Endothelial cell of umbilical vein (primary cell): ENCODE data around the gene SEC11A. TPM values are rescaled to one million over a fixed set of nuclear protein-coding genes. Genes with fewer than 3 reads are reported as not detected.
A peak's percentile ranks its signal among the peaks of the same experiment; 100 is the strongest.

Experiments used
- BruUV-seq: library from RNA; stranded (reverse); fragments of 400-500 nt; replicated peaks from 2 replicates; lab custom pipeline; 2021; lab: Mats Ljungman, UMichigan
- CTCF ChIA-PET: fragments of 300-600, 350-600 bp; sonication (Branson Sonifier 250); formaldehyde crosslinking; loops from one replicate; lab custom pipeline; 2021; ENCODE audit warnings: antibody characterized with exemption, inconsistent platforms; lab: Charles Lee
- POLR2A ChIA-PET: fragments of 300-600, 350-600 bp; sonication (Branson Sonifier 250); formaldehyde crosslinking; loops from one replicate; lab custom pipeline; 2021; ENCODE audit warnings: antibody characterized with exemption, inconsistent platforms; lab: Charles Lee
- DNase-seq: peaks from one replicate; pipeline ENCODE4 v3.0.0-alpha.2; 2011; ENCODE audit warnings: low read depth, low spot score
- FAIRE-seq: peaks from 2 replicates; lab custom pipeline; 2011; peaks lifted over from hg19 to GRCh38; lab: Jason Lieb, UNC
- H2AFZ ChIP-seq: 2 replicates; pipeline ENCODE4 v1.6.0; 2012; ENCODE audit warnings: low read depth, low read length, control low read depth, inconsistent platforms
- H3K27ac ChIP-seq: 2 replicates; pipeline ENCODE4 v1.5.1; 2011; ENCODE audit warnings: low read depth, mild to moderate bottlenecking, control low read depth, low read length, moderate library complexity; ENCODE audit not compliant: insufficient read depth
- H3K27me3 ChIP-seq, 2 experiments: 2 replicates each; pipeline versions ENCODE4 v1.6.0 to v1.6.1; 2011; ENCODE audit warnings: low read length in 2 of 2, mixed read lengths in 1 of 2; ENCODE audit not compliant: control insufficient read depth in 2 of 2, insufficient read depth in 2 of 2
- H3K36me3 ChIP-seq, 2 experiments: 2 replicates in 1 of 2; 3 replicates in 1 of 2; pipeline ENCODE4 v1.5.1; 2011; ENCODE audit warnings: low read length in 2 of 2, mild to moderate bottlenecking in 1 of 2, moderate library complexity in 1 of 2; ENCODE audit not compliant: control insufficient read depth in 2 of 2, insufficient read depth in 2 of 2; ENCODE audit errors: extremely low read depth in 1 of 2
- H3K4me1 ChIP-seq: 3 replicates; pipeline ENCODE4 v1.5.1; 2011; ENCODE audit warnings: mild to moderate bottlenecking, low read length; ENCODE audit not compliant: control insufficient read depth, insufficient read depth; ENCODE audit errors: extremely low read depth
- H3K4me2 ChIP-seq: 2 replicates; pipeline ENCODE4 v1.6.1; 2011; ENCODE audit warnings: low read length, control low read depth, mixed read lengths; ENCODE audit not compliant: insufficient read depth
- H3K4me3 ChIP-seq, 3 experiments: fragments of 200-600 bp in 1 of 3; sonication (generic), shearing (Covaris generic) in 1 of 3; replicated peaks in 1 of 3; 2 replicates each; pipeline ENCODE4 v1.5.1; 2011 to 2016; ENCODE audit warnings: control low read depth in 3 of 3, low read length in 3 of 3, mild to moderate bottlenecking in 2 of 3, inconsistent platforms in 1 of 3, low read depth in 1 of 3, moderate library complexity in 1 of 3; ENCODE audit not compliant: insufficient read depth in 1 of 3
- H3K79me2 ChIP-seq: 2 replicates; pipeline ENCODE4 v1.6.0; 2012; ENCODE audit warnings: low read length, inconsistent platforms; ENCODE audit not compliant: control insufficient read depth, insufficient read depth
- H3K9ac ChIP-seq: replicated peaks from 2 replicates; pipeline ENCODE3; 2011; ENCODE audit warnings: low read length, control low read depth; ENCODE audit not compliant: insufficient read depth; ENCODE audit errors: extremely low read depth
- H3K9me1 ChIP-seq: replicated peaks from 3 replicates; pipeline ENCODE4 v1.6.0; 2011; ENCODE audit warnings: mild to moderate bottlenecking, low read length; ENCODE audit not compliant: control insufficient read depth, insufficient read depth; ENCODE audit errors: extremely low read depth
- H3K9me3 ChIP-seq: replicated peaks from 2 replicates; pipeline ENCODE4 v1.5.1; 2012; ENCODE audit warnings: low read length, inconsistent platforms; ENCODE audit not compliant: control insufficient read depth, insufficient read depth
- H4K20me1 ChIP-seq: replicated peaks from 2 replicates; pipeline ENCODE3; 2011; ENCODE audit warnings: mild to moderate bottlenecking, low read length; ENCODE audit not compliant: control insufficient read depth, insufficient read depth; ENCODE audit errors: extremely low read depth
- FOS ChIP-seq: IDR thresholded peaks from 2 replicates; pipeline ENCODE4 v1.6.1; 2011; ENCODE audit warnings: mild to moderate bottlenecking, low read length, moderate library complexity, borderline replicate concordance; ENCODE audit not compliant: insufficient read depth
- GATA2 ChIP-seq: IDR thresholded peaks from 2 replicates; pipeline ENCODE4 v1.7.0; 2011; ENCODE audit warnings: low read depth, mild to moderate bottlenecking, moderate library complexity, mixed read lengths, low read length; ENCODE audit not compliant: insufficient read length, insufficient read depth
- JUN ChIP-seq: IDR thresholded peaks from 2 replicates; pipeline ENCODE4 v1.6.1; 2011; ENCODE audit warnings: borderline replicate concordance, low read depth; ENCODE audit not compliant: insufficient read length, insufficient read depth
- MYC ChIP-seq: IDR thresholded peaks from one replicate; pipeline ENCODE4 v1.6.1; 2011; ENCODE audit warnings: mild to moderate bottlenecking, low read depth, low read length
- POLR2A ChIP-seq: IDR thresholded peaks from 2 replicates; pipeline ENCODE4 v1.6.1; 2012; ENCODE audit warnings: low read depth, mild to moderate bottlenecking, control low read depth, low read length
- POLR2AphosphoS5 ChIP-seq: IDR thresholded peaks from 2 replicates; pipeline ENCODE4 v1.6.1; 2012; ENCODE audit warnings: low read depth, mild to moderate bottlenecking, control low read depth, low read length, moderate library complexity; ENCODE audit not compliant: insufficient read depth
- dilution Hi-C: fragments of 300-500 bp; cut with MboI; formaldehyde crosslinking; loops from one replicate; pipeline ENCODE4 v1.15.0; 2019; ENCODE audit warnings: low sequenced_read_pairs; ENCODE audit not compliant: extremely low pct_ligation_motif_present
- intact Hi-C: fragments of 100-400 bp; cut with micrococcal nuclease; formaldehyde crosslinking; loops from one replicate; pipeline ENCODE4 v1.10.0; 2022
- polyA plus RNA-seq, 4 experiments: library from polyadenylated mRNA; depleted of rRNA in 3 of 4; stranded (reverse) in 3 of 4; unstranded in 1 of 4; fragments of >200 nt; gene quantifications; 2 replicates each; pipeline versions ENCODE4 v1.2.1 to v1.2.3, GENCODE V29; 2011 to 2012; ENCODE audit warnings: missing spikeins in 1 of 4
- total RNA-seq: library from RNA; stranded (reverse); gene quantifications from 2 replicates; pipeline ENCODE4 v1.2.3, GENCODE V29; 2021
- TF ChIP-seq, protein P1 (sequence below), 2 donors: IDR thresholded peaks; 1 replicate in 1 of 2; 2 replicates in 1 of 2; pipeline ENCODE4 v1.5.1; 2011; ENCODE audit warnings: low read length in 2 of 2, mild to moderate bottlenecking in 2 of 2, moderate library complexity in 2 of 2, control low read depth in 1 of 2, inconsistent platforms in 1 of 2, low read depth in 1 of 2; ENCODE audit not compliant: insufficient read depth in 1 of 2; ENCODE audit errors: extremely low read depth in 1 of 2

The SEC11A gene
- total and polyA plus RNA-seq, 2 donors (not counting 3 experiments of a cell fraction or from before 2014, with no cell fraction given) = 189 to 204 TPM

DNA sequence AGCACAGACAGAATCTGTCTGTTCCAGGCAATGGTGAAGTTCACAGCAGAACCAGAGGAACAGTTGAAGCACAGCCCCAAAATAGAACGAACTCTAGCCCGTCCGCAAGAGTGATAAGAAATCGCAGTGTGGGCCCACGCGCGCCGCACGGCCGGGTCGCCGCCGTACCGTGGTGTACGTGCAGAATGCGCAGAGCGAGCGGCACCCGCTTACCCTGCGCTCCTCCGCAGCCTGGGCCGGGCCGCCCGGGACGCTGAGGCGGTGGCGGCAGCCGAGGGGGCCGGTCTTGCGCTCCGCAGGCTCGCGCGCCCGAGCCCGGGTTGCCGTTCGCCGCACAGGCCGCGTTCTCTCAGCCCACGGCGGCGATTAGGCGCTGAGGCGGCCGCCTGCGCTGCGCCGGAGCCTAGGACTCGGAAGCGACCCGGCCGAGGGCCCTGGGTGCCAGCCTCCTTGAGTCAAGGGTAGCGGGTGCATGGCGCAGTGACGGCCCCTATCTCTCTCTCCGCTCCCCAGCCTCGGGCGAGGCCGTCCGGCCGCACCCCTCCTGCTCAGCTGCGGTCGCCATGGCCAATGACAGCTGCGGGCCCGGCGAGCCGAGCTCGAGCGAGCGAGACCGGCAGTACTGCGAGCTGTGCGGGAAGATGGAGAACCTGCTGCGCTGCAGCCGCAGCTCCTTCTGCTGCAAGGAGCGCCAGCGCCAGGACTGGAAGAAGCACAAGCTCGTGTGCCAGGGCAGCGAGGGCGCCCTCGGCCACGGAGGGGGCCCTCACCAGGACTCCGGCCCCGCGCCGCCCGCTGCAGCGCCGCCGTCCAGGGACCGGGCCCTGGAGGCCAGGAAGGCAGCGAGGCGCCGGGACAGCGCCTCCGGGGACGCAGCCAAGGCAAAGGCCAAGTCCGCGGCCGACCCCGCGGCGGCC lies 82.4 kb downstream of the SEC11A start:
- Histone ChIP-seq H3K9me3 (no peaks in the 10 kb centered on the region), H3K4me1 (peaks cover 26% of the 10 kb centered on the region), H3K4me2 (peak overlapping the region; percentile 90), H3K9me1 (no peaks in the 10 kb centered on the region), H4K20me1 (no peaks in the 10 kb centered on the region), H3K36me3 (peaks cover 0 to 2% of the 10 kb centered on the region in 2 experiments), H3K27me3 (no peaks in the 10 kb centered on the region), H3K27ac (peak overlapping the region; percentile 28), H2AFZ (peak overlapping the region; percentile 51), H3K9ac (peak overlapping the region; percentile 67), H3K4me3 (peak overlapping the region; percentile 44 to 66 (median 46)), H3K79me2 (peaks cover 12% of the 10 kb centered on the region)
- intact Hi-C loops = loop anchor here (1.0 kb wide), 1 partner anchor 21 kb away; the partner anchor contains the start of gene WDR73
- dilution Hi-C loops = no loop called here
- DNase-seq = peak; percentile 85
- no TSS peak for BruUV-seq
- FAIRE-seq = peak; percentile 80
- ChIA-PET CTCF (interaction anchor here (1.2 to 4.7 kb wide), 3 partner anchors 21 to 35 kb away, joined by 5 to 25 read pairs (median 6); partner anchors contain the start of gene WDR73), POLR2A (no interaction called here)
- TF ChIP-seq FOS (no peak), POLR2AphosphoS5 (peak; percentile 29)

DNA sequence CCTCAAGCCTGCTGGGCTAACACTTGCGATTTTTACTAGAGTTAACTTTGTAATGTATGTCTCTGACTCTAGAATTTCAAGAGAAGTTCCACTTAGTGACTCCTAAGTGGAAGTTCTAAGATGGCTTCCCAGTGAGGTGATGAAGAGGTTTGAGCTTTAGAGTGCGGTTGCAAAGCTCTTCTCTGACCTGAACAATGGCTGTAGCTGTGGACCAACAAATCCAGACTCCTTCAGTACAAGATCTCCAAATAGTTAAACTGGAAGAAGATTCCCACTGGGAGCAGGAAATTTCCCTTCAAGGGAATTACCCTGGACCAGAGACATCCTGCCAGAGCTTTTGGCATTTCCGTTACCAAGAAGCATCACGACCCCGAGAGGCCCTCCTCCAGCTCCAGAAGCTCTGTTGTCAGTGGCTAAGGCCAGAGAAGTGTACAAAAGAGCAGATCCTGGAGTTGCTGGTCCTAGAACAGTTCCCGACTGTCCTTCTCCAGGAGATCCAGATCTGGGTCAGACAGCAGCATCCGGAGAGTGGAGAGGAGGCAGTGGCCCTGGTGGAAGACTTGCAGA lies 84.2 kb downstream of the SEC11A start:
- ChIA-PET CTCF (interaction anchor here (0.6 to 4.7 kb wide), 6 partner anchors 22 to 104 kb away, joined by 4 to 25 read pairs (median 6); partner anchors contain the start of gene WDR73), POLR2A (interaction anchor here (1.3 kb wide), 1 partner anchor 22 kb away, joined by 4 read pairs; the partner anchor contains the start of gene WDR73)
- TSS peak; percentile 73 for BruUV-seq
- Histone ChIP-seq H3K27ac (peak overlapping the region; percentile 54), H3K36me3 (no peaks in the 10 kb centered on the region), H4K20me1 (no peaks in the 10 kb centered on the region), H3K79me2 (peaks cover 12% of the 10 kb centered on the region), H2AFZ (peak overlapping the region; percentile 87), H3K9ac (peak overlapping the region; percentile 45), H3K4me2 (peak overlapping the region; percentile 94), H3K9me3 (no peaks in the 10 kb centered on the region), H3K4me1 (peaks cover 26% of the 10 kb centered on the region), H3K9me1 (no peaks in the 10 kb centered on the region), H3K4me3 (peak overlapping the region; percentile 49 to 85 (median 60)), H3K27me3 (no peaks in the 10 kb centered on the region)
- FAIRE-seq (no peak), DNase-seq (no peak)
- intact Hi-C loops = loop anchor here (1.0 kb wide), 1 partner anchor 30 kb away; the partner anchor contains the start of gene ZSCAN2
- dilution Hi-C loops = no loop called here
- TF ChIP-seq MYC (no peak), GATA2 (no peak), JUN (no peak), POLR2AphosphoS5 (no peak), POLR2A (no peak)
- TF ChIP-seq, protein P1, sequence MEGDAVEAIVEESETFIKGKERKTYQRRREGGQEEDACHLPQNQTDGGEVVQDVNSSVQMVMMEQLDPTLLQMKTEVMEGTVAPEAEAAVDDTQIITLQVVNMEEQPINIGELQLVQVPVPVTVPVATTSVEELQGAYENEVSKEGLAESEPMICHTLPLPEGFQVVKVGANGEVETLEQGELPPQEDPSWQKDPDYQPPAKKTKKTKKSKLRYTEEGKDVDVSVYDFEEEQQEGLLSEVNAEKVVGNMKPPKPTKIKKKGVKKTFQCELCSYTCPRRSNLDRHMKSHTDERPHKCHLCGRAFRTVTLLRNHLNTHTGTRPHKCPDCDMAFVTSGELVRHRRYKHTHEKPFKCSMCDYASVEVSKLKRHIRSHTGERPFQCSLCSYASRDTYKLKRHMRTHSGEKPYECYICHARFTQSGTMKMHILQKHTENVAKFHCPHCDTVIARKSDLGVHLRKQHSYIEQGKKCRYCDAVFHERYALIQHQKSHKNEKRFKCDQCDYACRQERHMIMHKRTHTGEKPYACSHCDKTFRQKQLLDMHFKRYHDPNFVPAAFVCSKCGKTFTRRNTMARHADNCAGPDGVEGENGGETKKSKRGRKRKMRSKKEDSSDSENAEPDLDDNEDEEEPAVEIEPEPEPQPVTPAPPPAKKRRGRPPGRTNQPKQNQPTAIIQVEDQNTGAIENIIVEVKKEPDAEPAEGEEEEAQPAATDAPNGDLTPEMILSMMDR (IDR thresholded peaks at IDR 0.05; ENCODE audit: extremely low read depth in 1 of 2, insufficient read depth in 1 of 2, low read depth in 1 of 2, low read length in 2 of 2) = no peak
